Islet of Langerhans (tissue), 1 donor: ENCODE data around the gene NFIL3.
"Not testable (repeated sequence)": the region's sequence is repeated elsewhere in the genome, so short reads cannot be mapped to it uniquely, and the experiment has no call there.

ENCODE experiments used
- FAIRE-seq: peaks from one replicate; lab custom pipeline; 2011; peaks lifted over from hg19 to GRCh38; lab: Jason Lieb, UNC

Gene NFIL3, protein sequence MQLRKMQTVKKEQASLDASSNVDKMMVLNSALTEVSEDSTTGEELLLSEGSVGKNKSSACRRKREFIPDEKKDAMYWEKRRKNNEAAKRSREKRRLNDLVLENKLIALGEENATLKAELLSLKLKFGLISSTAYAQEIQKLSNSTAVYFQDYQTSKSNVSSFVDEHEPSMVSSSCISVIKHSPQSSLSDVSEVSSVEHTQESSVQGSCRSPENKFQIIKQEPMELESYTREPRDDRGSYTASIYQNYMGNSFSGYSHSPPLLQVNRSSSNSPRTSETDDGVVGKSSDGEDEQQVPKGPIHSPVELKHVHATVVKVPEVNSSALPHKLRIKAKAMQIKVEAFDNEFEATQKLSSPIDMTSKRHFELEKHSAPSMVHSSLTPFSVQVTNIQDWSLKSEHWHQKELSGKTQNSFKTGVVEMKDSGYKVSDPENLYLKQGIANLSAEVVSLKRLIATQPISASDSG

GRCh38 chr9:91423785-91424402 is at the start of gene NFIL3:
NFIL3 (minus strand) TSS chr9:91423832; CDS start chr9:91410734, 13,098 bp downstream.
- no peak for FAIRE-seq

DNA sequence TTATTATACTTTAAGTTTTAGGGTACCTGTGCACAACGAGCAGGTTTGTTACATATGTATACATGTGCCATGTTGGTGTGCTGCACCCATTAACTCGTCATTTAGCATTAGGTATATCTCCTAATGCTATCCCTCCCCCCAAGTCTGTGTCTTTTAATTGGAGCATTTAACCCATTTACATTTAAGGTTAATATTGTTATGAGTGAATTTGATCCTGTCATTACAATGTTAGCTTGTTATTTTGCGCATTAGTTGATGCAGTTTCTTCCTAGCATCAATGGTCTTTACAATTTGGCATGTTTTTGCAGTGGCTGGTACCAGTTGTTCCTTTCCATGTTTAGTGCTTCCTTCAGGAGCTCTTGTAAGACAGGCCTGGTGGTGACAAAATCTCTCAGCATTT is 47.9 kb upstream of the NFIL3 start:
- not testable (repeated sequence) for FAIRE-seq

- peak; percentile 56 for FAIRE-seq
Measured at GRCh38 chr9:91465420-91465819, 41.8 kb upstream of the NFIL3 start.

DNA sequence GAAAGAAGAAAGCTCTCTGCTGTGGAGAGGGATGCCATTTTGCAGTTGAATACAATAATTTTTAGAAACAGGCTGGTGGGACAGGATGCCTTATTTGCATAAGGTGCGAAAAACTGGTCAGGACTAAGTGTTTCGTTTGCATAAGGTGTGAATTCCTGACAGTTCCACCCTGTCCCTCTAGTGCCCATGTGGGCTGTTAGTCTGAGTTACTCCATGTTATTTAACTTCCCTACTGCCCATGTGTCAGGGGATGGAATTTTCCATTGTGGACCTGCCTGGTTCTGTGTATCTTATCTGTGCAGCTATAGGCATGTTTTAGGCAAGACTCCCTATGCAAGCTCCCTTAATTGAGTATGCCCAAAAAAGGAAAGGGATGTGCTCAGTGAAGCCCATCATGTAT is 35.3 kb upstream of the NFIL3 start:
- FAIRE-seq: no peak

DNA sequence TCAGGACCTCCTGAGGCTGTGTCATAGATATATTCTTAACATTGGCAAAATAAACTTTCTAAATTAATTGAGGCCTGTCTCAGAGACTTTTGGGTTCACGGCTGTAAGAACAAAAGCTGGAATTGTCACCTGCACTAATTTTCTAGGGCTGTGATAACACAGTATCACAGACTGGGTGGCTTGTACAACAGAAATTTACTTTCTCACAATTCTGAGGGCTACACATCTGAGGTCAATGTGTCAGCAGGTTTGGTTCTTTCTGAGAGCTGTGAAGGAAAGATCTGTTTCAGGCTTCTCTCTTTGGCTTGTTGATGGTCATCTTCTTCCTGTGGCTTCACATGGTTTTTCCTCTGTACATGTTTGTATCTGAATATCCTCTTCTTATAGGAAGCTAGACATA is 29.2 kb upstream of the NFIL3 start:
- no peak for FAIRE-seq

DNA sequence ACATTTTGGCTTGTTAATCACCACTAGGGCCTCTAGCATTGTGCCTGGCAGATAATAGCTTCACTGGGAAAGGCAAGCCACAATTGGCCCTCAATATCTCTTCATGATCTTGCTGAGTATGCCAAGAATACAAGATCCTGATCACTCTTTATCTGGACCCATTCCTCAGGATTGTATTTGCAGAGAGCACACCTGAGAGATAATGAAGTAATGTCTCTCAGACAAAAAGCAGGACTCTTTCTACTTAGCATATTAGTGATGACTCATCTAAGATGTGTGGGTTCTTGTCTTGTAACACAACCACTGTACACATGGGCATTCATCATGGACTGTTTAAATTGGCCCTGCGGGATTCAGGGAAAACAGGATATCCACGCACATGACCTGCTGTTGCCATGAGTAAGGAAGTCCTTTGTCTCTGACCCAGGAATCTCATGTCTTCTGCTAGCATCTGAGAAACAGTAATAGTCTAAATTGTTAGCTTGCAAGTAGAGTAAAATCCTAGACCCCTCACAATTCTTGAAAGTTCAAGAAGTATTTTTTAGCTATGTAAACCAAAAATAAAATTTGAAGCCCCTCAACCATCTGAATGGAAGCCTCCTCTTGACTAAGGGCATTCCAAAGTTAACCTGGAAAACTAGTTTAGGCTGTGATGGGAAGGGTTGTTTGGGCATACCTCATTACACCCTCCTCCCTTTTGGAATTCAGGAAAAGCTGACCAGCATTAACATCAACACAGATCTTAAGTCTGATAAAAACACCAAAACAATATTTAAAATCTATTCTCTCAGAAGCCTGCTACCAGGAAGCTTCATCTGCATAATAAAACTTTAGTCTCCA is 28.0 kb upstream of the NFIL3 start:
- no peak for FAIRE-seq

GRCh38 chr9:91445135-91445534 is 21.5 kb upstream of the NFIL3 start:
- FAIRE-seq: no peak

GRCh38 chr9:91443994-91444392 is 20.4 kb upstream of the NFIL3 start:
- FAIRE-seq: no peak

- FAIRE-seq: no peak
Measured at GRCh38 chr9:91443321-91443993, 19.8 kb upstream of the NFIL3 start.

- FAIRE-seq: no peak
Measured at GRCh38 chr9:91436841-91437240, 13.2 kb upstream of the NFIL3 start.

DNA sequence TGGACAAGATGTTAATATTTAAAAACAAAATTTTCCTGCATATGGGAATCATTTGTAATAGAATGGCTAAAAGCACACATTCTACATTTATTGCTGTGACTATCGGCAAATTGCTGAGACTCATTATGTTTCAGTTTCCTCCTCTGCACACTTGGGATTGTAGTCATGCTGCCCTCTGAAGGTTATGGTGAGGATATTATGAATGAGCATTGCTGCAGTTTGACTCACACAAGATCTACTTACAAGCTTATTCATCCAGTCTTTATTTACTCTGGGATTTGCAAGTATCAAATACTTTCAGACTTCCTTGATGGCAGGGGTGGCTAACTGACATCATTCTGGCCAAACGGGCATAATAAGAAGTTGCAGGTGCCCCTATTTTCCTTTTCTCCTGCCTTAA is 9.5 kb upstream of the NFIL3 start:
- peak; percentile 93 for FAIRE-seq

DNA sequence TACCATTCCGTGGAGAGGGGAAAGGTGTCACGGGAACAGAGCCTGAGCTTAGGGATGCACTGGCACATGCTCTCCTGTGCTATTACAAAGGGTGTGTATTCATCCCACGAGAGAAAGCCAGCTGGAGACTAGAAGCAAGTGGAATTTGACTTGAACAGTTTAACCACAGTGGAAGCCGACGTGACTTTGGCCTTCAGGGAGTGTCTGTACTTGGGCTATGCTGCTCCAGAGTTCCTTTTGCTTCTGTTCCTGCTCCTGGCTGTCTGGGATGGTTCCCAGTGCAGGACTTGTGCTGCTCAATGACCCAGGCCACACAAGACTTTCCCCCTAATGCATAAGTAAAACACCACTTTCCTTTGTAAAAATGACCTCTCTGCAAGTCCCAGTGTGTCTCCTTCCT is 7.9 kb upstream of the NFIL3 start:
- FAIRE-seq: no peak

- no peak for FAIRE-seq
Measured at GRCh38 chr9:91429501-91429900, 5.9 kb upstream of the NFIL3 start.

GRCh38 chr9:91428927-91429351 is 5.3 kb upstream of the NFIL3 start:
- FAIRE-seq: no peak

GRCh38 chr9:91428436-91428835 is 4.8 kb upstream of the NFIL3 start:
- FAIRE-seq: no peak

- FAIRE-seq: no peak
Measured at GRCh38 chr9:91427873-91428272, 4.2 kb upstream of the NFIL3 start.

- peak; percentile 56 for FAIRE-seq
Measured at GRCh38 chr9:91426123-91426745, 2.6 kb upstream of the NFIL3 start.

DNA sequence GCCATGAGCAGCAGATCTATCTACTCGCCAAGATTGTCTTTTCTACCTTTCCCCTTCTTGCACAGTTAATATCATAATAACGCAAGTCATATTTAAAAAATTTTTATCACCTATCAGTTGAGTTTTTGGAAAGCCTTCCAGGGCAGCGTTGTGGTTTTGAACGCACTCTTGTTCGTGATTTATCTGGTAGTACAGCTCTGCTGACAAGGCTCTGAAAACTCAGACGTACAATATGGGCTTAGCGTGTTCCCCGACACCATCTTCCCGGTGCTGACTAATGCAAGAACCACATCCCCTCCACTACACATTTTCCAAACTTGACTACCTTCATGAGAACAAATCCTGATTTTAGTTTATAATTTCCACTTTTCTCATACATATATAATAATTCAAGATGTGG is 1.6 kb upstream of the NFIL3 start:
- FAIRE-seq: no peak

GRCh38 chr9:91424403-91425176 is 958 bp upstream of the NFIL3 start:
- FAIRE-seq: no peak

- FAIRE-seq: no peak
Measured at GRCh38 chr9:91422758-91423711, 597 bp downstream of the NFIL3 start.
